Lung microvascular endothelial cell (primary cell): ENCODE results near the gene CCDC61. TPM values are rescaled to one million over a fixed set of nuclear protein-coding genes. Genes with fewer than 3 reads are reported as not detected.

ENCODE experiments used
- DNase-seq, 2 donors: peaks; one replicate each; pipeline versions ENCODE4 v3.0.0 to v3.0.0-alpha.2; 2010; ENCODE audit warnings: low read depth in 2 of 2
- total RNA-seq: library from RNA; depleted of rRNA; stranded (reverse); fragments of >200 nt; gene quantifications from 2 replicates; pipeline ENCODE4 v1.2.1, GENCODE V29; 2014

The CCDC61 gene
- total RNA-seq, 1 donor from 2014 or later = 6.0 TPM

DNA sequence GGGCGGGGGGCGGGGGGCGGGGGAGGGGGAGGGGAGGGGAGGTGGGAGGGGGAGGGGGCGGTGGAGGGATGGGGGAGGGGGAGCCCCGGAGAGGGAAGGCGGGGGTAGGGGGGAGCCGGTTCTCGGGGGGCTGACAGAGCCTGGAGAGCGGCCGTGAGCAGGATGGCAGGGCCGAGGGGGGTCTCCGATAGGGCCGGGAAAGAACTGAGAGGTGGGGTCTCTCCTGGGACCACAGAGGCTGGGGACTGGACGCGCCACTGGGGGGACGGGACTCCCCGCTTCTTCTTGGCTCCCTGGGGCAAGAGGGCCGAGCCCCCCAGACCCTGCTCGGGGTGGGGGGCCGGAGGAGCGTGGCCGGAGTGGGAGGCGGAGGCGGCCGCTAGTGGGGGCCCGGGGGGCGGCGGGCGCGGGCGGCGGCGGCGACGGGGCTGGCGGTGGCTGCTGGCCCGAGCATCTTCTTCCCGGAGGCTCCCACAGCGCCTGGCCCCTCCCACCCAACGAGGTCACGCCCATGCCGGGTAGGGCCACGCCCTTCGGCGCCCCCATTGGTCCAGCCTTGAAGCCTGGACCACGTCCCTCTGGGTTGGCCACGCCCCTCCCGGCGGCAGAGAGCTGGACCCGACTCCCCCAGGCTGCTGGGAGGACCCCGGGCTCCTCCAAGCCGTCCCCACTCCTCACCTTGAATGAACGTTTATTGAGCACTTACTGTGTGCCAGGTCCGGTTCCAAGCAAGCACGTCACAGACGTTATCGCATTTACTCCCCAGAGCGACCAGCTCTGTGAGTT lies 21.5 kb upstream of the CCDC61 start, which contains the start of gene NOVA2:
Gene NOVA2 (minus strand): TSS at position 313 of the 786 bp plus-strand sequence. CDS start 514 bp downstream, outside the sequence.
- DNase-seq = peak; percentile 93 to 95

DNA sequence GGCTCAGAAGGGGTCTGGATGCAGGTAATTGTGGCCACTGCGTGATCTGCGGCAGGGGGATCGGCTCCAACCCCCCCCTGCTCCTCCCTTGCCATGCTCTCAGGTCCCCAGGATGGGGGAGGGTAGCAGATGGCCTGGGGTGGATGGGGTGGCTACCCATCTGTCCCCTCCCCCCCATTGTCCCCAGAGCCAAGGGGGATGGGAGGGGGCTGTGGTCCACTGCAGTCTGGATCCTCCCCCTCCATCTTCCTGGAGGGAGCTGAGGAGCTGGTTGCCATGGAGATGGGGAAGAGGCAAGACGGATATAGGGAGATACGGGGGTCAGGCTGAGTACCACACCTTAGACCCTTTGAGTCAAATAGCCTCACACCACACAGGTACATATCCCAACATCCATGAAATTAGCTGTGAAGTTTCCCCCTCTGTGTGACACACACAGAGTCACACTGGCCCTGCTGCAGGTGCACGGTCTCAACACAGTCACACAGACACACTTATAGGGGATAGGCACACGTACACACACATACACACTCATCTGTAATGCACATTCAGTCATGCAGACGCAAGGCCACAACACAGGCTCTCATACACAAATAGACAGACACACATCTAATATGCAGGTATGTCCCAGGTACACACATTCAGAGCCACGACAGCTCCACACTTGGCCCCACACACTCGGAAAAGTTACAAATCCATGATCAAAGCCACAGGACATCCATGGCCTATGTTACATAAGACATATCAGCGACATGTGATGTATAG lies 19.8 kb upstream of the CCDC61 start:
- DNase-seq = no peak

DNA sequence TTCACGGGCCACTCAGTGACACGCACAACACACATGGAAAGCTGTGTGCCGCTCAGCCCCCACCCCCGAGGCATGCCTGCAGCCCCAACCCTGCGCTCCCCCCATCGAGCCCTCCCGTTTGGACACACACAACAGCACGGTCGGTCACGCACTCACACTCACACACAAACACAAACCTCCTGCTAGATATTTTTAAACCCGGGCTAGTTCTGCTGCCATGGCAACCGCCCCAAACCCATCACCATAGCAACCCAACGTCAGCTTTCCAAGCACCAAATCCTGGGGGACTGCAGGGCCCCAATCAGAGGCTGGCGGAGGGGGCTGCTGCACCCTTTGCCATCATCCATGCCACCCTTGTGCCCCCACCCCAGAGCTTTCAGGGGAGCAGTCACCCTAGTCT lies 19.1 kb upstream of the CCDC61 start:
- no peak for DNase-seq

DNA sequence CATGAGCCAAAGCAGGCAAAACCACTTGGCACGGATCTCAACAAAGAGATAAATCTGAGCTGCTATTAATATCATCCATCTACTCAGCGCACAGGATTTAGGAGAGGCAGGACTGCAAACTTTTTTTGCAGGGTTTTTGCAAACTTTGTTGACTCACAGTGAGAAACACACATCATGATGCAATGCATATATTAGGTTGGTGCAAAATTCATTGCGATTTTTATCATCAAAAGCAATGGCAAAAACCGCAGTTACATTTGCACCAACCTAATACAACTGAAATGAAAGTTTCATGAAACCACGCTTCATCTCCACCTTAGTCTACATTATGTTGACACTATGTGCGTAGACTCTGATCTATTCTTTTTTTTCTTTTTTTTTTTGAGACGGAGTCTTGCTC lies 17.1 kb upstream of the CCDC61 start:
- DNase-seq = no peak

DNA sequence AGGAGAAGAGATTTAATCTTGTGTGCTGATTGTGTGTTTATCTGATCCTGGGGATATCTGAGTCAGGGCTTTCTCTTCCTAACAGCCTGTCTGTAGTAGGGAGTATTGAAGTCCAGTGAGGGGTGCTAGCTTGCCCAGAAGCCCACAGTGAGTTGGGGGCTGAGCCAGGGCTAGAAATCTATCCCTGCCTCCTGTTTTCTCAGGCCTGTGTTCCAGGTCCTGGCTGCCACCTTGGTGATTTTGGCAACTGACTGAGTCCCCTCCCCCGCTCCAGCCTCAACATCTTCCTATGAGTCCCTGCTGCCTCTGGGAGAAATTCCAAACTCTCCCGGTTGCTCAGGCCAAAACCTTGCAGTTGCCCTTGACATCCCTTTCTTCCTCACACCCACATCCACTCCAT lies 13.9 kb upstream of the CCDC61 start:
- DNase-seq = no peak

DNA sequence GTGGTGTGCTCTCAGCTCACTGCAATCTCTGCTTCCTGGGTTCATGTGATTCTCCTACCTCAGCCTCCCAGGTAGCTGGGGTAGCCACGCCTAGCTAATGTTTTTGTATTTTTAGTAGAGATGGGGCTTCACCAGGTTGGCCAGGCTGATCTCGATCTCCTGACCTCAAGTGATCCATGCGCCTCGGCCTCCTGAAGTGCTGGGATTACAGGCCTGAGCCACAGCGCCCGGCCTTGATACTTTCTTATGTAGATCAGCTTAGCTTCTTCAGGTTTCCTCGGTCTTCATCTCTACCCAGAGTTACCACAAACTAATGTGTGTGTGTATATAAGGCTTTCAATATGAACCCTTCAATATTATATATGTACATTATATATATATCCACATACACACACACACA lies 9.9 kb upstream of the CCDC61 start:
- no peak for DNase-seq

DNA sequence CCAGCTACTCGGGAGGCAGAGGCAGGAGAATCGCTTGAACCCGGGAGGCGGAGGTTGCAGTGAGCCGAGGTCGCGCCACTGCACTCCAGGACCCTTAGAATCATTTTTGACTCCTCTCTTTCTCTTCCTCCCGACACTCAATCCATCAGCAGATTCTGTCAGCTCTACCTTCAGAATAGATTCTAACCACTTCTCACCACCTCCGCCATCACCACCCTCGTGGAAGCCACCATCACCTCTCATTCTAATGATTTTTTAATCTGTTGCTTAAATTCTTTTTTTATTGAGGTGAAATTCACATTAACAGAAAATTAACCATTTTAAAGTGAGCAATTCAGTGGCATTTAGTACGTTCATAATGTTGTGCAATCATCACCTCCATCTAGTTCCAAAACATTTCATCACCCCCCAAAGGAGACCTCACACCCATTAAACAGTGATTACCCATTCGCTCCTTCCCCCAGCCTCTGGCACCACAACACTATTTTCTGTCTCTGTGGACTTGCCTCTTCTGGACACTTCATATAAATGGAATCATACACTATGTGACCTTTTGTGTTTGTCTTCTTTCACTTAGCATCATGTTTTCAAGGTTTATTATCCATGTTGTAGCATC lies 5.0 kb upstream of the CCDC61 start:
- no peak for DNase-seq

DNA sequence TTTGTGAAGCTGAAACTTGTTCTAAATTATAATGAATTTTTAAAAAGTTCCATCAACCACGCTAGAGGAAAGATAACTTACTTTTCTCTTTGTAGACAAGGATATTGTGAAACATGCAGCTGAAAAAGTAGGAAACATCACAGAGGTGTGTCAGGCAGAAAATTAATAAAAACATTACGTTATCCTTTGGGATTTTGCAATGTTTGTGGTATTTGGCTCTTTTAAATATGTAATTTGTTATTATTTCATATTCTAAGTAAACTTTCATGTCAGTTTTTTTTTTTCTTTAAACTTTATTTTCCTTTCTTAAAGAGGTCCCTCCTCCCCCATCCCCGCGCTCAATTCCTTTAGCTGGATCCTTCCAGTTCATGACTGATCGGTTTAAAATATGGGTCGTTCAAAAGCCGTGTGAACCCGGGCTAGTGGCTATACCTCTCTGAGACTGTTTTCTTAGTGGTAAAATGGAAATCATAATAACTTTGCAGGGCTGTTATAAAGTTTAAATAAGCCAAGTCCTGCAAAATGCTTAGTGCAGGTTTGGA lies 740 bp upstream of the CCDC61 start:
- DNase-seq = peak in 1 of 2 donors; percentile 35

DNA sequence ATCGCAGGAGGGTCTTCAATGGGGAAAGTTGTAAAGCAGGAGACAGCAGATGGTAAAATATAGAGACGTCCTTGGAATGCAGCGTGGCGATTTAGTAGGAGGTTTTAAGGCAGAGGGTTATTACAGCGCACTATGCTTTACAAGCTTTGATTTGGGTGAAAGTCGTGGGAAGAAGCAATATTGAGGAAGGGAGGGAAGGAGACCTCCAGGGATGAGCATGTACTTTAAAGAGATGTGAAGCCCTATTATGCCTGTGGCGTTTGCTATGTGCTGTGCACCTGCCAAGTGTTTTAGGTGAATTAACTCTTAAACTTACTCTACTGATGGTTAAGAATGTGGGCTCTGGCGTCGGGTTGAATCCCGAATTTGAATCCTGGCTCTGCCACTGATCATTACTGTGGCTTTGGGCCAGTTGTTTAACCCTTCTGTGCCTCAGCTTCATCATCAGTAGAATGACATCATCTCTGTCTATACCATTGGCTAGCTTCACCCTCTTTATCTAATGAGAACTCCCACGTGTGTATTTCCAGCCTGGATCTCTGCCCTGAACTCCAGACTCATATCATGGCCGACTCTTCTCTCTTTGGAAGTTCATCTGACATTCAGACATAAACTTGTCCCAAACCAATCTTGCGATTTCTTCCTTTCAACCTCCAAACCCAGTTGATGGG lies 583 bp downstream of the CCDC61 start:
- peak in 1 of 2 donors; percentile 44 for DNase-seq

DNA sequence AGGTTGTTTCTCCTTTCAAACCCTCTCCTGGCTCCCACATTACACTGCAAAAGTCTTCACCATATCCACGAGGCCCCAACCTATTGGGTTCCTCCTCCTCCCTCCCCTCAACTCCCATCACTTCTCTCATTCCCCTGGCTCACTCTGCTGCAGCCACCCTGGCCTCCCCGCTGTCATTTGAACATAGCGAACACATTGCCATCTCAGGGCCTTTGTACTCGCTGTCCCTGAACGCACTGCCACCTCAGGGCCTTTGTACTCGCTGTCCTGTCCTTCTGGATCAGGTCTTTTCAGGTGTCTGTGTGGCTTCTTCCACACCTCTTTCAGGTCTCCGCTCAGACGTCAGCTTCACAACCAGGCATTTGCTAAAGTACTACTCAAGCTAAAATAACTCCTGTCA lies 1.7 kb downstream of the CCDC61 start:
- no peak for DNase-seq

DNA sequence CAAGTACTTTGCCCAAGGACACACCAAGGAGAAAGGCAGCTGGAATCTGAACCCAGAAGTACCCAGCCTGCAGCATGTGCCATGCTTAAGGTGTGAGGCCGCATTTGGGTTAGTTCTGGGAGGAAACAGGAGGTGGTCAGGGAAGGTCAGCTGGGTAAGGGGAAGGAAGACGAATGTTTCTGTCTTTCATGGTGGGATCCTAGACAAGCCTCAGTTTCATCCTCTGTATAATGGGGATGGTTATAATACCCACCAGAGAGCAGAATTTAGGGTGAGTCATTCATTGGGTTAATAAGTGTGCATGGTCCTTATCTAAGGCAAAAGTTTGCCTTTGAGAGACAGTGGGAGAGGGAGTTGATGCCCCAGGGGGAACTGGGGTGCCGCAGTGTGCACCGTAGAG lies 3.6 kb downstream of the CCDC61 start:
- no peak for DNase-seq

DNA sequence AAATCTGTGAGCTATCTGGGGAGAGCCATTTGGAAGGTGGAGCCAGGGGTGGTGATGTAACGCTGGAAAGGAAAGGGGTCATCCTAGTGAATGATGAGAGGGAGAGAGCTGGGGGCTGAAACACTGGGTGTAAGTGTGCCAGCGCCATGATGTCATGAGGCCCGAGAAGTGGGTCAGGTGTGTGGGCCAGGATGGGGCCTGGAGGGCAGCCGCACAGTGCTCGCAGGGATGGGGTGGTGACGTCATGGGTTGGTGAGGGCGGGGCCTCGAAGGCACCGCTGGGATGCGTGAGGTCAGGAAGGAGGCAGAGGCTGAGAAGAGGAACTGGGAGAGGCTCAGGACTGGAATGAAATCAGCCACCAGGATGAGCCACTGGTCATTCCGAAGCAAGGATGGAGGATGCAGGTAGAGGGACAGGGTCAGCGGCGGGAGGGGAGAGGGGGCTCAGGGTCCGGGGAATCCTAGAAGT lies 4.4 kb downstream of the CCDC61 start:
- peak; percentile 29 to 32 for DNase-seq

DNA sequence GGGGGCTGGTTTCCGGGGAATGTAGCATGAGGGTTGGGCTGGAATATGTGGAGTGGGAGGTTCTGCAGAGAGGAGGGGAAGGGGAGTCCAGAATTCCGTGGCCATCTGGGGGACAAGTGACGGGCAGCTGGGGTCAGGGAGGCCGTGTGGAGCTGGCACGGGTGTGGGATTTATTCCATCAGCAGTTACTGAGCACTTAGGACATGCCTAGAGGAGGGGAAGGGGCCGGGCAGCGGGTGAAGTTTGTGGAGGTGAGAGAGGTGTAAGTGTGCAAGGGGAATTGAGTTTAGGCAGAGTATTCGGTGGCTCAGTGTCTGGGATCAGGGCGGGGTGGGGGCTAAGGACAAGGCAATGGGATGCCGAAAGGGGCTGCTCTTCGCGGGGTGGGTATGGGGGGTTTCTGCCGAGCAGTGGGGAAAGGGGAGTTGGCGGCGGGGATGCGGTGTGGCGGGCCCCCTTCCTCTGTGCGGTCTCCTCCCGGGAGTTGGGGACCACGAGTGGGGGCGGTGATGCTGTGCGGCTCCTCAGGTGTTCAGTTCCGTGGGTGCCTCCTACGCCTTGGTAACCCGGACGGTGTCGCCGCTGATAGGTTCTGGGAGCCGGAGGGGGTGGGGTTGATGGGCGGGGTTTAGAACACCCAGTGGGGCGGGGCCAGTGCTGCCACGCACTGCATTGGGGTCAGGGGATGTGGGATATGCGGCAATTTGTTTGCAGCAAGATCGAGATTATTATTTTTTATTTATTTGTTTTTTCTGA lies 5.4 kb downstream of the CCDC61 start:
- DNase-seq = peak in 1 of 2 donors; percentile 57

DNA sequence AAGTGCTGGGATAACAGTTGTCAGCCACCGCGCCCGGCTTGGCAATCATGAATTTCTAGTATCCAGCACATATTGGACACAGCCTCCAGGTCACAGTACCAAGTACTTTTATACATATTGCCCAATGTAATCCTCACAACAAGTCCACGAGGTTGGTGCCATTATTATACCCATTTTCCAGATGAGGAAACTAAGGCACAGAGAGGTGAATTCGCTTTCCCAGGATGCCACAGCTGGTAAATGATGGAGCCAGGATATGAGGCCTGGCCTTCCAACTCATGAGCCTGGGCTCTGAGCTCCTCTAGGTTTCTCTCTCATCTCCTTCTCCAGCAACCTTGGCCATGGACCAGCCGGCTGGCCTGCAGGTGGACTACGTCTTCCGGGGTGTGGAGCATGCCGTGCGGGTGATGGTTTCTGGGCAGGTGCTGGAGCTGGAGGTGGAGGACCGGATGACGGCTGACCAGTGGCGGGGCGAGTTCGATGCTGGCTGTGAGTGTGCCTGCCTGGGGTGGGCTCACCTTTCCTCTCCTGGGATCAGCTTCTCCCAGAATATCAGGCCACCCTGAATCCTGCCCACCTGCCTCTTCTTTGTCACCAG lies 7.5 kb downstream of the CCDC61 start:
- no peak for DNase-seq

DNA sequence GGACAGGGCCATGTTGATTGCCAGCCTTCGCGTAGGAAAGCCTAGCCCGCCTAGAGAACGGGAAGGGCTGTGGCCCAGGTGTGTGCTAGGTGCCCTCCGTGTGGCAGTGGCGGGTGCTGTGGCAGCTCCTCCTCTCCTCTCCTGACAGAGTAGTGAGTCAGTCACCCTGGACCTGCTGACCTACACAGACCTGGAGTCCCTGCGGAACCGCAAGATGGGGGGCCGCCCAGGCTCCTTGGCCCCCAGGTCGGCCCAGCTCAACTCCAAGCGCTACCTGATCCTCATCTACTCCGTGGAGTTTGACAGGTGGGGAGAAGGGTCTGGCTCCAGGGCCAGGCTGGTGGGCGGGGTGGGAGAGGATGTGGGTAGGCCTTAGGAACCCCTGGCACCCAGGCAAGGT lies 11.1 kb downstream of the CCDC61 start:
- DNase-seq = no peak

DNA sequence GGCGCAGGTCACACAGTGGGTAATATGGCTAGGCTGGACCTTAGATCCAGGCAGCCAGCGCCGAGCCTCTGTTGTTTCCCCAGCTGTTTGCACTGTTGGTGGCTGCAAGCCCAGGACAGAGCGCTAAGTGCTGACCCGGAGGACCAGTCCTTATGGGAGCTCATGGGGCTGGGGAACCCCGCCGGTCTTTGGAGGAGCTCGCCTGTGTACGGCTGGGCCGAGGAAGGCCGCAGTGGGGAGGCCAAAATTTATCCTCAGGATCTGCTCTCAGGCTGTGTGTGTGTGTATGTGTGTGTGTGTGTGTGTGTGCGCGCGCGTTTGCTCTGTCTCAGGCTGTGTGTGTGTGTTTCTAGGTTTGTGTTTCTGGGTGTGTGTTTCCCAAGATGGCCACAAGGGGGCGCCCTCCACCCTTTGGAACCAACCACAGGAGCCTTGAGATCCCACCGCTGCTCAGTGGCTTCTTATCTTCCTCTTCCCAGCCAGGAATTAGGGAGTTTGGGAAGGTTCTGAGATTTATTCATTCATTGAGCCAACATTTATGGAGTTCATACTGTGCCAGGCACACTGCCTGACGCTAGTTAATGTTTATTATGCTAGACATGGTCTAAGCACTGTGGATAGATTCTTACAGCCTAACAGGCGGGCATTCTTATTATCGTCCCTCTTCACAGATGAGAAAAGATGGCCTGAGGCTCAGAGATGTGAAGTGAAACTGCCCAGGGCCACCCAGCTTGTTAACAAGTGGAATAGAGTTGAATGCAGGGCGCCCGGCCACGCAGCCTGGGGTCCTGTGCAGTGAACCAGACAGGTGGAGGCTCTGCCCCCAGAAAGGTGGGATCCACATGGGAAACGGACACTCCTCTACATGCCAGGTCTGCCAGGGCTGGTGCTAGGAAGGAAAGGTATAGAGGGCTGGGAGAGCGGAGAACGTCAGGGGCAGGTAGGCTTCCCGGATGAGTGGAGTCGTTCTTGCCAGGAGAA lies 14.6 kb downstream of the CCDC61 start:
- peak; percentile 64 to 72 for DNase-seq

DNA sequence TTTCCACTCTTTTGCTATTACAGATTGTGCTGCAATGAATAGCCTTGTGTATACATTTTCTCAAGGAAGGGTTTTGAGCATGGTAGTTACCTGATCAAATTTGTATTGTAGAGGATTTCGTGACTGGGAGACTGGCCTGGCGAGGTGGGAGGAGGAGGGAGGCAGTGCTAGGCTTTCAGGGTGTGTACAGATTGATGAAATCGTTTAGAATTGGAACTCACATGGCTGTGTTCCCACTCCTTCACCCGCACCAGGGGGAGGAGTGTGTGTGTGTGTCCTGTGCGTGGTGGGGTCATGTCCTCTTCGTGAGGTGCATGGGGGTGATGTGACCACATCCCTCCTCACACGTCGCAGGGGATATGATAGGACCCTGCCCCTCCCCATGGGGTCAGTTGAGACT lies 19.3 kb downstream of the CCDC61 start:
- no peak for DNase-seq

DNA sequence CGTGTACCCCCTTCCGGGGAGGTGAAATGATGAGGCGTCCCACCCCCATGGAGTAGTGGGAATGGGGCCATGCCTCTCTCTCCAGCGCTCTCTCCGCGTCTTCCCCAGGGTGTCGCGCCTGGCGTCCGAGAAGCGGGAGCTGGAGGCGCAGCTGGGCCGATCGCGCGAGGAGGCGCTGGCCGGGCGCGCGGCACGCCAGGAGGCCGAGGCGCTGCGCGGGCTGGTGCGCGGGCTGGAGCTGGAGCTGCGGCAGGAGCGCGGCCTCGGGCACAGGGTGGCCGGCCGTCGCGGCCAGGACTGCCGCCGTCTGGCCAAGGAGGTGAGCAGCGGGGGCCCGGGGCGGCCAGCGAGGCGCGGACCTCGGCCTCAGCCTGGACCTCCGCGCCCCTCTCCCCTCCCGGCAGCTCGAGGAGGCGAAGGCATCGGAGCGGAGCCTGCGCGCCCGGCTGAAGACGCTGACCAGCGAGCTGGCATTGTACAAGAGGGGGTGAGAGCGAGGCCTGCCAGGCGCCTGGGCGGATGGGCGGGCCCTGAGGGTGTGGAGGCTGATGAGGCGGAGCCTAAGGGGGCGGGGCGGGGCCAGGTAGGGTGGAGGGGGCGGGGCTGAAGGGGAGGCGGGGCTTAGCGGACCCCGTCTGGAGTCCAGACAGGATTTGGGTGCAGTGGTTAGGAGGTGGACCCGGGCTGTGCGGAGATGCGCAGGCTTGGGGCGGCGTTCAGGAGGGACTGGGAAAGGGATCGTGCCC lies 19.8 kb downstream of the CCDC61 start:
- DNase-seq = peak; percentile 38 to 39
